ENCODE measurements around the gene NAP1L1. TPM values are rescaled to one million over a fixed set of nuclear protein-coding genes. Genes with fewer than 3 reads are reported as not detected.

NAP1L1 gene
- total RNA-seq, 1 donor from 2014 or later, result 250 TPM

Other genes starting within 250 kb of the NAP1L1 start
- gene PHLDA1, start 52.9 kb downstream of the NAP1L1 start, total RNA-seq, result 13.4 TPM

Measured in tongue (tissue), 1 donor.